GM04503 (cell line): ENCODE results near the gene KLHL17.

Experiments
- DNase-seq: peaks from one replicate; pipeline ENCODE4 v3.0.0-alpha.2; 2012; ENCODE audit warnings: low read depth

KLHL17 gene

DNA sequence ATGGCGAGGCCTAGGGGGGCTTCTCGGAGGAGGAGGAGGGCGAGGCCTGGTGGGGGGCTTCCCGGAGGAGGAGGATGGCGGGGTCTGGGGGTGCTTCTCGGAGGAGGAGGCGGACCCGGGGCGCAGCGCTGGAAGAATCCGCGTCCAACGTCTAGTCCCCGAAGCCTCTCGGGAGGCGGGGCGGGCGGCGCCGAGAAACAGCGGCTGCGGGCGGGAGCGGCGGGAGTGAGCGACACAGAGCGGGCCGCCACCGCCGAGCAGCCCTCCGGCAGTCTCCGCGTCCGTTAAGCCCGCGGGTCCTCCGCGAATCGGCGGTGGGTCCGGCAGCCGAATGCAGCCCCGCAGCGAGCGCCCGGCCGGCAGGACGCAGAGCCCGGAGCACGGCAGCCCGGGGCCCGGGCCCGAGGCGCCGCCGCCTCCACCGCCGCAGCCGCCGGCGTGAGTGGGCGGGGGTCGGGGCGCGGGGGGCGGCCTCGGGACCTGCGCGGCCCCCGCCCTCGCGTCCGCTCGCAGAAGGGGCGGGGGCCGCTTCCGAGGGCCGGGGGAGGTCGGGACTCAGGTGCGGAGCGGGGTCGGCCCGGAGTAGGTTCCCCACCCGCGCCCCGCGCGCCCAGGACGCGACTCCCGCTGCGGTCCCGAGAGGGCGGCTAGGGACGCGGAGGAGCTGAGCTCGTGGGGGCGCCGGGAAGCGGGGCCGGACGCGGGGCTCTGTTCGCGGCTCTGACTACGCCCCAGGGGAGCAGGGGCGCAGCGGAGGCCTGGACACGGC is at the start of gene KLHL17:
Gene KLHL17 (plus strand): TSS at position 222 of the 769 bp plus-strand sequence. CDS start 110 bp downstream, at position 332.
- no peak for DNase-seq

DNA sequence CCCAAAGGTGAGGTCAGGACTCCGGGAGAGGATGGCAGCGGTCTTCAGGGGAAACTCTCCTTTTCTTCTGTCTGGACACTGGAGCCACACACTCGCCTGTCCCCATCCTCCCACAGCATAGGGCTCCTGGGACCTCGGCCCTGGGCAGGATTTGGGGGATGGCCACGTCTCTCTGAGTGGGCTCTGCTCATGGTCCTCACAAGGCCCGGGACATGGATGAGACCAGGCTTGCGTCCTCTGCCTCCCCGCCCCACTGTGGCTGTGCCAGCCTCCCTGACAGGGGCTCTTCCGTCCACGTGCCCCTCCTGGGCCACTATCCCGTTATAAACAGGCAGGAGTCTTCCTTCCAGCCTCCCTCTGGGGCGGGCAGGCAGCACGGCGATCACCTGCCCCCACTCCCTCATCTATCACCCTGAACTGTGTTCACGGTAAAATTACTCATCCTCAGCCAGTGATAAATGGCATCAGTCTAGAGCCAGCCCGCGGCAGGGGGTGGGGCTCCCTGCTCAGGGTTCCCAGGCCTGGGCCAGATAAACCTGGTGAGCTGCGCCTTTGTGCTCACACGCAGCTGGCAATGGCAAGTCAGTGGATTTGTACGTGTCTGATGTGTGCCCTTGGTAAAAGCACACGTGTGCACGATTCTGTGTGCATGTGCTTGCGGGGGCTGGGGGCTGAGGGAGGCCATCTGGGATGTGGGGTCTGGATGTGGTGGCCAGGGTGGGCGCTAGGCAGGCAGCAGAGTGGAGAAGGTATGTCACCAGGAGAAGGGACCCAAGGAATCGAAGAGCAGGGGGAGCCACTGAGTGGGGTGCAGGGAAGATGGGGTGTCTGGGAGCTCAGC is 49.3 kb upstream of the KLHL17 start:
- DNase-seq: no peak

DNA sequence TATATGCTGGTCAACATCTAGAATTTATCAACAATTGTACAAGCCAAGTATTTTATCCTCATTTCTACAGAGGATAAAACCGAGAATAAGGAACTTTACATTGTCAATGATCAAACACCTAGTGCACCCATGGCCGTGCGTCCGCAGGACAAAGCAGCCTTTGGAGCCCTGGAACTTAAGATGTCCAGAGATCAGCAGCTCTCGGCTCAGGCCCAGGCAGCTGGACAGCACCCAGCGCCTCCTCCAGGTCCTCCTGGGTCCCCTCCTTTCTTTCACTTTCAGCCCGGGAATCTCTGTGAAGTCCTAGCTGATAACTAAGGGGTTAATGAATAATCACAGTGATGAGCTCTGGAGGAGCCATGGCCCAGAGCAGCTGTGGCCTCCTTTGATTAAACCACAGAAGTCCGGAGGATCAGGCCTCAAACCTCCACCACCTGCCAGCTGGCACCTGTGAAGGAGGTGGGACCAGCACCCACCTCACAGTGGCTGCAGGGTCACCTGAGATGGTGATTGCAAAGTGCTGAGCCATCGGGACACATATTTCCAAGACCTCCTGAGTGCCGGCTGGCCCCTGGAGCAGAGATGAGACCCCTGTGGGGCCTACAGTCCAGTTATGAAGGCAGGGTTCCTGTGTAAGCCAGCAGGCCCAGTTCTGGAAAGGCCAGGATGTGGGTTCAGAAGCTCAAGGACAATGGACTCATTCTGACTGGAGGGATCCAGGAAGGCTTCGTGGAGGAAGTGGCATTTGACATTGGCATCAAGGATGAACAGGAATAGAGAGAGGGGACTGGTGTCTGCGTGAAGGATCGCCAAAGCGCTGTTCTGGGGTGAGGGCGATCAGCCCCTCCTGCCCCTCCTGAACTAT is 48.3 kb upstream of the KLHL17 start:
- no peak for DNase-seq

DNA sequence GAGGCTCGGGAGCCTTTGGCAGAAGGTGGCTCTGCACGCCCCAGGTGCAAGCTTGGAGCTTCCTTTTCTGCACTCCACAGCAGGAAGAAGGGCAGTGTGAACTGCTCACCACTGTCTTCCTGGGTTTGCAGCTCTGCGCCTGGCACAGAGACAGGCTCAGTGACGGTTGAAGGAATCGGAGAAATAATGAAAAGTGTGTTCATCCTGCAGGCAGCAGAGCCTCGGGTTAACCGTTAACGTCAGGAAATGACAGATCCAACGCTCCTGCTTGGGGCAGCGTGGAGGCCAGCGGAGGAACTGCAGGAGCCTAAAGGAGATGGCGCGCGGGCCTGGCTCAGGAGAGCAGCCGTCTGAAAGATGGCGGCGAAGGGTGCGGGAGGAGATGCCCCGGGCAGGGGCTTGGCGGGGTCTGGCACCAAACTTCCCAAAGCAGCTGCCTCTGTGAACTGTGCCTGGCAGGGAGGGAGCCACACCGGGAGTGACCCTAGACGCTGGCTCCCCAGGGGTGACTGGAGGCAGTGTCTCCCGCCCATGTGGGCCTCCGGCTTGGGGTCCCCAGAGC is 47.6 kb upstream of the KLHL17 start:
- no peak for DNase-seq

DNA sequence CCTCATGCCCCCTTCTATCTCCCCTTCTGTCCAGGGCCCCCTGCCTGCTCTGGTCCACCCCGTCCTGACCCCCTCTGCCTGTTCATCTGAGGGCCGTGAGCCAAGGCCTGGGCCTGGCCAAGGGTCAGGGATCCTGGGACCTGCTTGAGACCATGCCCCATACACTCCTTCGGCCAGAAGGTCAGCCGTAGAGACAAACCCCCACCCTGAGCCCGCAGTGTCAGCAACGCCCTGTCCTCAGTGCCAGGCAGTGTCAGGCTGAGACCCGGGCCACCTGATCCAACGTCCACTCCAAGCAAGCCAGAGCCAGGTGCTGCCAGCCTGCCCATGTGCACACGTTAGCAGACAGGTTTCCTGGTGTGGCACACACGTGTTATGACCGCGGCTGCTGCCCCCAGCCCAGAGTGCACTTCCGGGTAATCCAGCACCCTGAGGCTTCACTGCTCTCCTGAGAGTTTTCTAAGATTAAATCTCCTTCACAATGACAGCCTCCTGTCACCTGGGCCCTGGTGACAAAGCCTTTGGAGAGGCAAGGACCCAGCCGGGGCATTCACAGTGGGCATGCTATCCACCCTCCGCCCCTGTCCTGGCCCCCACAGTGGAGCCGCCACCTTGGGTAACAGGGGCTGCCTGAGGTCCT is 46.8 kb upstream of the KLHL17 start:
- DNase-seq: no peak

DNA sequence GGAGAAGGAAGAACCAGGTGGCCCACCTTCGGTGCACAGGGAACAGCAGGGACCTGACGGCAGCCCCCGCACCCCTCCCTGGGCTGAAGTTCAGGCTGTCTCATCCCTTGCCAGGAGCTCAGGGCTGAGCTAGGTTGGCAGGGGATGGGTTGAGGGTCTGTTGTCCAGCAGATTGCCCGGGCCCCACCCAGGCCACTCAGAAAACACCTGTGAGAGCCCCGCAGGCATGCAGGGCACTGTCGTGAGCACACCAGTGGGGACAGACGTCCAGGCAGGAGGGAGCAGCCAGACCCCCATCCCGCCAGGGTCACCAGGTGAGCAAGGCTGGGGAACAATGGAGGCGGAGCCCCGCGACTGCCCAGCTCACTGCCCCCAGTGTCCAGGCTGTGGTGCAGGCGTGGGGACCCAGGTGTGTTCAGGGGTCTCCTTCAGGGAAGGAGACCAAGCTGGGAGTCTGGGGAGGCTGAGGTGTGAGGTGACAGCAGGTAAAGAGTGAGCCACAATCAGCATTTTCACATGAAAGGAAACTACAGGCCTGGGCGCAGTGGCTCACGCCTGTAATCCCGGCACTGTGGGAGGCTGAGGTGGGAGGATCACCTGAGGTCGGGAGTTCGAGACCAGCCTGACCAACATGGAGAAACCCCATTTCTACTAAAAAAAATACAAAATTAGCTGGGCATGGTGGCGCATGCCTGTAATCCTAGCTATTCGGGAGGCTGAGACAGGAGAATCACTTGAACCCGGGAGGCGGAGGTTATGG is 46.1 kb upstream of the KLHL17 start:
- DNase-seq: no peak

DNA sequence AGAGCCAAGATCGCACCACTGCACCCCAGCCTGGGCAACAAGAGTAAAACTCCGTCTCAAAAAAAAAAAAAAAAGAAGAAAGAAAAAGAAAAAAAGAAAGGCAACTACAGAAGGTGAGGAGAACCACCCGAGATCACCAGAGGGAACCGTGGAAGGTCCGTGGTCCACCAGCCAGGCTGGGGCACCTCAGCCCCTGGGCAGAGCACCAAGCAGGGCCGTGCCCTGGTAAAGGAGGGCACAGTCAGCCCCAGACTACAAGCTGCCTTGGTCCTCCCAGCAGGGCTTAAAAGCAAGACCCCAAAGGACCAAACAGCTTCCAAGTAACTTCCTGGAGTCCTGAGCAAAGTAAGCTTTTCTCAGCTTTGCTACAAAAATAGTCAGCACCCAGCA is 45.5 kb upstream of the KLHL17 start:
- no peak for DNase-seq

DNA sequence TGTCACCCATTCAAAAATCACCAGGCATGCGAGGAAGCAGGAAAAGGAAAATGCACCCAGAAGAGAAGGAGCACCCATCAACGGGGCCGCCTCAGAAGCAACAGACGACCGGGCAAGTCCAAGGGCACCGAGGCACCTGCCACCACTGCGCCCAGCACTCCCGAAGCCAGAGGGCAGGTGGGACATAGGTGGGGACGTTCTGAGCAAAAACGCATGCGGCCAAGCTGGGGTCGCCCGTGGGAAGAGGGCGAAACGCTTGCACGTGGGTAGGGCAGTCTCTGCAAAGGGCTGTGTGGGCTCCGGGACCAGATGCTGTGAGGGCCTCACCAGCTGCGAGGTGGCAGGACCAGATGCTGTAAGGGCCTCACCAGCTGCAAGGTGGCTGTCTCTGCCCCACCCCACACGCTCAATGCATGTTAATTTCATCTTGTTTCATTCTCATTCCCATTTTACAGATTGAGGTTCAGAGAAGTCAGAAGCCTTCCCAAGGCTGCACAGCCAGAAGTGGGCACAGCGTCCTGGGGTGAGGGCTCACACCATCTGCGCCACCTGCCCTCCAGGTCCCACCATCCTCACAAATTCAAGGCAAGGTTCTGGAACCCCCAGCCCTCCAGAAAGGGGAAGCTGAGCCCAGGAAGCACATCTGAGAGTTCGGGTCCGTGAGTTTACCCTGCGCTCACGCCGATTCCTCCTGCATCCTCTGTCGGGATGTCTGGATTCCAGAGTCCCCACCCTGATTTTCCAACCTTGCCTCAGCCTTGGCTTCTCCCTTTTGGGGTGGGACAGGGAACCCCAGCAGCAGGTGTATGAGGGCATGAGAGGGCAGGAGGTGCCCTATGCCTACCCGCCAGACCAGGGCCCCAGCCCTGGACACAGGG is 44.9 kb upstream of the KLHL17 start:
- no peak for DNase-seq

DNA sequence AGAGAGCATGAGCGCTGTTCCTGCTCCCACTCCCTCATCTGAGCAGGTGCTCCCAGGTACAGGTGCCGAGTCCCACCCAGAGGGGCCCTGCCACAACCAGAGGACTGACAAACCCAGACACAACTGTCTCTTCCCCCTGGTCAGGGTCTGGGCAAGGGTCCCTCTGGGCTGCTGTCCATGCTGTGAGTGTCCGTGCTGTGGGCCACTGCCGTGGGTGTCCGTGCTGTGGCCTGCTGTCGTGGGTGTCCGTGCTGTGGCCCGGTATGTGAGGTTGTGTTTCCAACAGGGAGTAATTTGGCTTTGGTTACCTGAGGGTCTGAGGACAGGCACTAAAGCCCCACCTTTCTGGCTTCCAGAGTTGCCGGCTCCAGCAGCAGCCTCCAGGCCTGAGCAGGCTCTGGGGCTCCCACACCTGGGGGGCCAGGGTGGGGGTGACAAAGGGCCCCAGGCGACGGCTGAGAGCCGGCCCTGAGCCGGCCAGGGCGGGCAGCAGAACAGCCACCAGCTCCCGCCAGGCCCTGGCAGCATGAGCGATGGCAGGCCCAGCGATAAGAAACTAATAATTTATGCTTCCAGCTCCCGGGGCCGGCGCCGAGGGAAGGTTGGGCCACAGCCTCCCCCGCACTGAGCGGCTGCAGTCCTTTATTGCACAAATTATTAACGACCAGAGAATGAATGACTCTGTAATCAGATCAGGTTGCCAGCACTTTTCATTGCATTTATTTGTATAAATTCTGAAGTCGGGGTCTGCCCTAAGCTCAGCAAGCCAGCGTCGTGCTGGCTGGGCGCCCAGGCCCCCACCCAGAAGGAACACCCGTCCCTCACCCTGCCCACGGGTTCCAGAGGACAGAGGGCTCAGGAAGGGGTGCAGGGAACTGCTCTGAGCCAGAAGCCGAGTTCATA is 44.0 kb upstream of the KLHL17 start:
- DNase-seq: no peak

DNA sequence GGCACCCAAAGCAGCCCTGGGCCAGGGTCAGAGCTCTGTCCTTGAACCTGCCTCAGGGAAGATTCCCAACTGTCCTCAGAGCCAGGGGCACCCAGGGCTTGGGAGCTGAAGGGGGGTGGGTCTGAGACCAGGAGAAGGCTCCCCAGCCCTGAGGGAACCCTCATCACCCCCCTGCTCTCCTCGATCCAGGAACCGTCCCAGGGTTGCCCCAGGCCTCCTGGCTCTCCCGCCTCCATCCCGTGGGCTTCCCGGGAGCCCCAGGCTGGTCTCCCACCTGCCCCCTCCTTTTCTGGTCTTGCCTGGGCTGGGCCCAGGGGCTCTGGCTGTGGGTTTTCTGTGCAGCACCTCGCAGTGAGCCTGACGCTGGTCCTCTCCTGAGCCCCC is 43.3 kb upstream of the KLHL17 start:
- no peak for DNase-seq

DNA sequence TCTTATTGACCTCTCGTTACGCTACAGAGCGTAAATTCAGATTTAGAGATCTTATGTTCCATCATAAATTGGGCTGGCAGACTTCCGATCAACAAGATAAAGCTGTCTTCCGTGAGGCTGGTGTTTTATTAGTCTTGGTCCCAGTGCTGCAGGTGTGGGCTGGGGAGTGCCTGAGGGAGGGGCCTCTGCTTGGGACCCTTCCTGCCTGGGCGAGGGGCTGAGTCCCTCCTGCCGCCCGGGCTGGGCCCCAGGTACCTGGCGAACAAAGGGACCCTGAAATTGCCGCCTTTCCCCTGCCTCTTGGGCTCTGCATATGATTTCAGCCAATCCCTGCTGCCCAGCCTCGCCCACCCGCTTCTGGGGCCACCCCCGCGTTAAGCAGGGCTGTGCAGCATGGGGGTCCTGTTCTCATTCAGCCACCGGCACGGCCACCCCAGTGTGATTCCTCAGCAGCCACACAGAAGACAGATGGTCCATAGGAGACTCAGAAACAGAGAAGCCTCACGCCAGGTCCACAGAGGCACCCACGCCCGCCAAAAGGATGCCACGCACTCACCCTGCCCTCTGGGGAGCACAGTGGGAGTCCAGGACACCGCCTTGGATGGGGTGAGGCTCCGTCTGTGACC is 42.8 kb upstream of the KLHL17 start:
- no peak for DNase-seq

DNA sequence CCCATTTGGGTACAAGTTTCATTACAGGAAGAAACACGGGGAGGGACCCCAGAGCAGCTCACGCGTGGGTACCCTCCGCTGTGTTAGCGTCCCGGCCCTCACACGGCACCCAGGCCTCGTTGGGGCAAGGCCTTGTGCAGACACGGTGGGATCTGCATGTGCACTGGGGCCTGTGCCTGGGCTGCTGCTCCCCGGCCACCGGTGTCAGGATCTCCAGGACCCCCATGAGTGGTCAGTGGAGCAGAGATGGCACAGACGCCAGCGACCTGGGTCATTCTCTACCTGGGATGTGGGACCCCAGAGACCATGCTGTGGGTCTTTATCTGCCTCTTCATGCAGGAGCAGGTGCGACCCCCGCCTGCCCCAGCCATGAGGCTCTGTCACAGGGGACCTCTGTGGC is 42.0 kb upstream of the KLHL17 start:
- no peak for DNase-seq

DNA sequence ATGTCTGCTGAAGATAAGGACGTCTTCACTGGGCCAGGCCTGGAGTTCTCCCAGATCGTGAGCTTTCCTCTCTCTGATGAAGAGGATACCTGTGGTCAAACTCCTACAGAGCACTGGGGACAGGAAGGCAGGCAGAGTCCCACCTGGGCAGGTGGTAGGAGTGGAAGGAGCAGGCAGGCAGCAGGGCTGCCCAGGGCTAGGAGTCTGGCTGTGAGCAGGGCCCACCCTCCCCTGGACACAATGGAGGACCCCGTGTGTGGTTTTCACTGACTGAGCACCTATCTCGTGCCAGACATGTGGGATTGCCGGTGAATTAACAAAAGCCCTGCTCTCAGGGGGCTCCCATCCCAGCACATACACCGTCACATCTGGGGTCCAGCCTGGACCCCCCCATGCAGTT is 41.5 kb upstream of the KLHL17 start:
- no peak for DNase-seq

DNA sequence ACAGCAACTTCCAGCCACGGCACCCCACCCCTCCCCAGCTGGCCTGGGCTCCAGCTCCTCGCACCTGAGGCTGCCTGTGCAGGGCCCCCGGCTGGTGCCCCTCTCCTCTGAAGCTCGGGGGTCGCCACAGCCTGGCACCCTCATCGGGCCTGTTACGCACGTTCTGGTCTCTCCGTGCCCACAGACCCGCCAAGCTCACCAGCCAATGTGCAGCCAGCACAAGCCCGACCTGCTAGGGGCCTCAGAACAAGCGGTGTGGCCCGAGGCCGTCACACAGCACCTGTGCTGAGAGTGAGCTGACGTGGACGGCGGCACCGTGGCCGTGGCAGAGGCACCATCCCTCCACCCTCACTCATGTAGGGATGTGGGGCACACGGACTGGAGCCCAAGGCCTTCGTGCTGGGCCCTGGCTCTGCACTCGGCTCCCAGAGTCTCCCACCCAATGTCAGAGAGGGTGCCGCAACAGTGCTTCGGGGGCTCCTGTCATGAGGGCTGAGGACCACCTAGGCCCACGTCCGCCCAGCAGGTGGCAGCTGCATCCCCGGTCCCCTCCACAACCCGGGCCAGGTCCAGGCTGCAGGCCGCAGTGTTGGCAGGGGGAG is 41.0 kb upstream of the KLHL17 start:
- no peak for DNase-seq

DNA sequence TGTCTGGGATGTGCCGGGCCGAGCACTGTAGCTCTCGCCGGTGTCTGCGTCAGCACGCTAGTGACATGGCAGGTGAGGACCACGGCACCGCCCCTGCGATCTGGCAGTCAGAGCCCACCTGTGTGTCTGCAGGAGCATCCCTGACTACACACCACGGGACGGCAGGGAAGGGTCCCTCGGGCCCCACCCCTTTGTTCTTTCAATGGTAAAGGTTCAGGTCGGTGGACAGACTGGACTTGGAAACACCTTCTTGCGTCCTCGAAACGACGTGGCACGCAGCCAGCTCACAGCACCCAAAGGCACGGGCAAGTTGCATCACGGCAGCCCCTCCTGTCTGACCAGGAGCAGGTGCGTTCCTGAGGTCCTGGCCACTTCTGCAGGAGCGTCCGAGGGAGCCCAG is 40.4 kb upstream of the KLHL17 start:
- DNase-seq: no peak

DNA sequence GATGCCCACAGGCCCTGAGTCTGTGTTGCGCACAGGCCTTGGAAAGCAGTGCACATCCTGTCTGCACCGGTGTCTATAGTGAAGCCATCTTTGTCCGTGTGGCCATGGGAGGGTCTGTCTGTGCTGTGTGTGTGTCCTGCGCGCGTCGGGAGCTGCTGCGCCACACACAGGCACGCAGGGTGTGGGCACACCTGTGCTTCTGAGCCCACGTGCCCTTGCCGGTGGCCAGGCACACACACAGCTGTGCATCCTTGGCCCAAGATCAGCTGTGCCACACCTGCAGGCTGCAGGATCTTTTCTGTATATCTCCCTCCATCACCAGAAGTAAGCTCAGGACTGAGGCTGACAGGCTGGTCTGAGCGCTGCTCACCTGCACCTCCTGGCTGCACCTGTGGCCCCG is 39.9 kb upstream of the KLHL17 start:
- DNase-seq: no peak

DNA sequence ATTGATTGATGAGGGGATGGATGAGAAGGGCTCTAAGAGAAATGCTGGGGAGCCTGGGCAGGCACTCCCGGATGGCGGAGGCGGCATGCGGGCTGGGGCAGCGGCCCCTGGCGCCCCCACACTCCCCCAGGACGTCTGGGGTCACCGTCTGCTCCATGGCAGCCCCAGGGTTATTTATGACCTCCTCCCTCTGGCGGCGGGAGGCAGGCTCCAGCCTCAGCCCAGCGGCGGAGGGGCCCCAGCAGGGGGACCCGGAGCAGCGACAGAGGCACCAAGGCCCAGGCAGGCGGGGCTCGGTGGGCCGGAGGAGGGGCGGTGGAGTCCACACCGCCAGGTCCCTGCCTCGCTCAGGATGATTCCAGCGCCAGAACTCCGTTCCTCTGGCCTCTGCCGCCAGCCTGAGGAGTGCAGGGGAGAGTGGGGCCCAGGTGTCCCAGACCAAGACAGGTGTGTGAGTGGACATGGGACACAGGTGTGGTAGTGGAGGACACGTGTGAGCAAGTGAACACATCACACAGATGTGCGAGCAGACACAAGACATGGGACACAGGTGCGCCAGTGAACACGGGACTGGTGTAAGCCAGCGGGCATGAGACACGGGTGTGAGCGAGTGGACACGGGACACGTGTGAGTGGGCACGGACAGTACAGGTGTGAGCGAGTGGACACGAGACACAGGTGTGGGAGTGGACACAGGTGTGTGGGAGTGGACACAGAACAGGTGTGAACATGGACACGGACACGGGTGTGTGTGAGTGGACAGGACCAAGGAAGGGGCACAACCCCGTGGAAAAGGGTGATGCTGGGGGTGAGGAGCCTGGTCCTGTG is 39.2 kb upstream of the KLHL17 start:
- DNase-seq: no peak
